GM19395 (cell line): Measurements from ENCODE around the gene CDH22.

Experiments
- ATAC-seq: cut with Tn5 transposase; IDR thresholded peaks from one replicate; pipeline ENCODE4 v1.9.1; 2021; ENCODE audit warnings: mild to moderate bottlenecking, moderate library complexity; ENCODE audit not compliant: unreplicated experiment

CDH22 gene

GRCh38 chr20:46323557-46323956 is 15.3 kb upstream of the CDH22 start:
- ATAC-seq: no peak

DNA sequence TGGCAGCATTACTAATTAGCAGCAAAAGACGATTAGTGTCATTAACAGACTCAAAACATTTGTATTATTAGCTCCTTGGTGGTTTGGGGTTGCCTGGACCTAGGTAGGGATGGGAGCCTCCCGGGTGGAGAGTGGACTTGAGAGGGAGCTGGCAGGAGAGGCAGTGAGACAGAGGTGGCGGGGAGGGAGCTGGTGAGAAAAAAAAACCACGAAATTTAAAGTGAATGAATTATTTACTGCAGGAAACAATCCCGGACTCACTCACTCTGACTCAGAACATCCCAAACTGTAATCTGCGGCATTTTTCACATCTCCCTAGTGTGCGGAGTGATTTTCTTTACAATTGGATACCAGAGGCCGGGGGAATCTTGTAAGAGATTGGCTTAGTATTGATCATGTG is 14.3 kb upstream of the CDH22 start:
- no peak for ATAC-seq

- ATAC-seq: no peak
These were observed 9.4 kb upstream of the CDH22 start for GRCh38 chr20:46317685-46318177.

DNA sequence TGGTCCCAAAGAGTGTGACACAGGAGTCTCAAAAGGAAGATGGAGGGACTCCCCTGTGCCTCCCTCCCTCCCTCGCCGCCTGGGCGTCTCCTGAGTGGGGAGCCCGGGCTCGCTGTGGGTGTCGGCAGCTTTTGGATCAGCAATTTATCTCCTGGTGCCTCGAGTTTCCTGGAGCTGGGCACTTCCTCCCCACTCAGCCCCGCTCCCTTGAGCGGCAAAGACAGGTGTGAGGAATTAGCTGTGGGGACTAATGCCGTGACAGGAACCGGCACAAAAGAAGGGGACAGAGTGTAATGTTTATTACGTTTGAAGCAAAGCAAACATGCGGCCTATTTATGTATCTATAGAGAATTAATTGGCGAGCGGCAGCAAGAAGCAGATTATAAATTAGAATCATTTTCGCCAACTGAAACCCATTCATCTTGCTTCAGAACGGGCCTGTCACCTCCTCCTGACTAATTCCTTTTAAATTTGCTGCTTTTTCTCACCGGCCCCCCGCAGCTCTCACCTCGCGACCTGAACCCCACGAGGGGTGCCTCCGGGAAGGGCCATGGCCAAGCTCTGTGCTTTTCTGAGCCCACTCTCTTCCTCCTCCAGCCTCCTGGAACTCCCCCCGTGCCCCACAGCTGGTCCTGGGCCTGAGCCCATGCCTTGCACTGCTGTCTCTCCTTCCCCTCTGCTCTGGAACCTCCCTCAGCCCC is 8.8 kb upstream of the CDH22 start:
- no peak for ATAC-seq

- ATAC-seq: no peak
These were observed 7.0 kb upstream of the CDH22 start for GRCh38 chr20:46315311-46315710.

DNA sequence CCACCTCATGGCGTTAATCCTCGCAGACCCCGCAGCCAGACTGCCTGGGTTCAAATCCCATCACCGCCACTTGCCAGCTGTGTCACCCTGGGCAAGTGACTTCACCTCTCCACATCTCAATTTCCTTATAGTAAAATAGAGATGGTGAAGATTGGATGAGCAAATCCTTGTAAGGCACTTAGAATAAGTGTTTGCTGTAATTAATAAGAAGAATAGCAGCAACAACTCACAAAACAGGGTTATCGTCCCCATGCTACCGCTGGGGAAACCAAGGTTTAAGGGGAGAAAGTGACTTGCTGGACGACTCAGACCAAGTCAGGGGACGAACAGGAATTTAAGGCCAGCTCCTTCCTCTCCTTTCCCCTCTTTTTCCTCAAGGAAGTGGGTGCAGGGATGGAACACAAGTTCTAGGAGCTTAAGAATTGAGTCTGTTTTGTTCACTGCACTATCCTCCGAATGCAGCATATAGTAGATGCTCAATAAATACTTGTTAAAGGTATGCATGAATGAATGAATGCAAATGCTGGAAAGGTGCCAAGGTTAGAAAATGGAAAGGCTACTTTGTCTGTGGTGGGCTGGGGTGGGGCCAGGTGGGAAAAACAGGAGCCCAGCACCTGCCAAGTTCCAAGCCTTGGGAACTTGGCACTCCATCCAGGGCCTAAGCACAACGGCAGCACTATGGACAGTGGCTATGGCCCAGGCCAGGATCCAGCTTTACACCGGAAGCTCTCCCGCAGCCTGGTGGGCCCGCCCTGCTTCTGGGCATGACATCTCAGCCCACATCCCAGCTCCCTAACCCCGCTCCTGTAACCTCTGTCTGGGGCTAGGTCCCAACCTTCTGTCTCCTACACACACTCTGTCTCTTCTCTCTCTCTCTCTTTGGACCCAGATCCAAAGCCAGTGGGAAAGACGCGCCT is 4.9 kb upstream of the CDH22 start:
- ATAC-seq: no peak

DNA sequence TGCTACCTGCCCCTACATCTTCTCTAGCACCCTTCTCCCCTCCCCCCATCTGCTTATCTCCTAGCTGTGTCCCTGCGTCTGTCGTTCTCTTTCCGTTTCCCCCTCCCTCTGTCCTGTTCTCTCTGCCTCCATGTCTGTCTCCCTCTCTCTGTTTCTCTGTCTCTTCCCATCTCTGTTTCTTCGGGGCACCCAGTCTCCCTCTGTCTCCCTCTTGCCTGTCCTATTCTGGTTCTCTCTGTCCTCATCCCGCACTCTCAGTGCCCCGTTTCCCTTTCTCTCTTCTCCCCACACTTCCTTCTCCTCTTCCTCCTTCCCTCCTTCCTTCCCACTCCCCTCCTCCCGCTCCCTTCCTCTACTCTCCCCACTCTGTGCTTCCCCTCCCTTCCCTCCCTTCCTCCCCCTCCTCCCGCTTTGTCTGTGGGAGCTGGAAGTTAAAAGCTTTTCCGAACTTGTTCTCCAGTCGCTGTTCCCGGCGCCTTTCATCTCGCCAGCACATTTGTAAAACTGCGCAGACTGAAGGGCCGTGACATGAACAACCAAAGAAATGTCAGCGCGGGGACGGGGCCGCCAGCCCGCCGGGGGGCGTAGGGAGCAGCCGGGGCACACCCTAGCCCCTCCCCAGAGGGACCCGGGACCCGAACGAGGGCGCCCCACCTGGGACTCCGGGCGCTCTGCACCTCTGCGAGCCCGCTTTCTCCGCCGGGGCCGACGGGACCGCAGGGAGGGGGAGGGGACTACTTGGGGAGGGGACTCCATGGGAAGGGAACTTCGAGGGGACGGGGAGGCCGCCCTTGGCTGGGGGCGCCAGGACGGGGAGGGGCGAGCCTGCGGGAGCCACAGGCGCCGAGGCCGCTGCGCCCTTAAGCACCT is 4.0 kb upstream of the CDH22 start:
- ATAC-seq: no peak

DNA sequence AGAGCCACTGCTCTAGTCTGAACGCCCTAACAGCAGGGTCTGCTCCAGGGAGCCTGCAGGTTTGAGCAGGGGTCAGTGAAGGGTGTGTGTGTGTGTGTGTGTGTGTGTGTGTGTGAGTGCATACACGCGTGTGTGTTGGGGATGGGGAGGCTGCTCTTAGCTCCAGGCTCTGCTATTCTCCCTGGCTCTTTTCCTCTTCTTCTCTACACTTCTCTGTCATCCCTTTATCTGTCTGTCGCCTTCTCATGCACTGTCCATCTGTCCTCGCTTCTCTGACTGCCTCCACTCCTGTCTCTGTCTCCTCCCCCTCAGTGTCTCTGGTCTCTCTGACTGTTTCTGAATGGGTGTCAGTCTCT is 3.4 kb upstream of the CDH22 start:
- ATAC-seq: no peak

DNA sequence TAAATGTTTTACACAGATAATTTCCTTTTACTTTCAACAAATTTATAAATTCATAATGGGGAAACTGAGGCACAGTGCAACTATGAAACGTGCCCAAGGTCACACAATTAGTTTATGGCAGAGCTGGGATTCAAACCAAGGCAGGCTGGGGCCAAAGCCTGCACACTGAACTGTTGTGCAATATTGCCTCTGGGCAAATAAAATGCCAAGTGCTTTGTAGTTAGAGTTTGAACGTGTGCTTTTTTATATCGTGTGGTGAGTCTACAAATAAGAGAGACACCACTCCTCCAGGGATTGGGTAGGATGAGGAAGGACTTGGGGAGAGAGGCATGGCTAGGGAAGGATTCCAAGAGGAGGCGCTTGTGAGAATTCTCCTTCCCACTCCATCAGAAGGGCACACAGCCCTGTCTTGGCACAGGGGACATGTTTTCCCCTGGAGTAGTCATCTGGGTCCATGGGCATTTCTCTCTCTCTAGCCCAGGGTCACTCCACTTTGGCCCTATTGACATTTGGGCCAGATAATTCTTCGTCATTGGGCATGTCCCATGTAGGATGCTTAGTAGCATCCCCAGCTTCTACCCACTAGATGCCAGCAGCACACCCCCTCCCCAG is 2.8 kb upstream of the CDH22 start:
- ATAC-seq: no peak

DNA sequence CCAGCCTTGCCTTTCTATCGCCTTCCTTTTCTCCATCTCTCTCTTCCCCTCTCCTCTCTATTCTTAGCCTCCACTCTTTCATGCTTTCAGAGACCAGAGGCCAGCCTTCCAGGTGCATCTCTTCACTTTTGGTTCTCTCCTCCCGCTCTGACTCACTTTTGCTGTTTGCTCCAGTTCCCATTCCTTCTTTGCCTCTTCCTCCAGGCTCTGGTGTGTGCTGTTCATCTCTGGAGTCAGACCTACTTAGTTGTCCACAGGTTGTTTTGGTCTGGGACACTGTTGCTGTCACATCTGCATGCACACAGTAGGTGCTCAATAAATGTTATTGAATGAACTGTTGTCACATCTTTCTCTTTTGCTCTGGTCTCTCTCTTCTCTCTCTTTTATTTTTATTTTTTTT is 1.6 kb upstream of the CDH22 start:
- no peak for ATAC-seq

DNA sequence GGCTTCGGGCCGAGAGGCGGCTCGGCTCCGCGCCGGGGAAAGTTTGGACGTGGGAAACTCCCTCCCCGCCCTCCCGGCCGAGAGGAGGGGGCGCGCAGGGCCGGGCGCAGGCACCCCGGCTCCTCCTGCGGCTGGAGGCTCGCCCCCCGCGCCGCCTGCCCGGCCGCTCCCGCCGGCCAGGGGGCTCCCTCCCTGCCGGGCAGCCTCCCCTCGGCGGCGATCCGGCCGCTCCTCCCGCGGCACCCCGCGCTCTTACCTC is 370 bp downstream of the CDH22 start:
- no peak for ATAC-seq

DNA sequence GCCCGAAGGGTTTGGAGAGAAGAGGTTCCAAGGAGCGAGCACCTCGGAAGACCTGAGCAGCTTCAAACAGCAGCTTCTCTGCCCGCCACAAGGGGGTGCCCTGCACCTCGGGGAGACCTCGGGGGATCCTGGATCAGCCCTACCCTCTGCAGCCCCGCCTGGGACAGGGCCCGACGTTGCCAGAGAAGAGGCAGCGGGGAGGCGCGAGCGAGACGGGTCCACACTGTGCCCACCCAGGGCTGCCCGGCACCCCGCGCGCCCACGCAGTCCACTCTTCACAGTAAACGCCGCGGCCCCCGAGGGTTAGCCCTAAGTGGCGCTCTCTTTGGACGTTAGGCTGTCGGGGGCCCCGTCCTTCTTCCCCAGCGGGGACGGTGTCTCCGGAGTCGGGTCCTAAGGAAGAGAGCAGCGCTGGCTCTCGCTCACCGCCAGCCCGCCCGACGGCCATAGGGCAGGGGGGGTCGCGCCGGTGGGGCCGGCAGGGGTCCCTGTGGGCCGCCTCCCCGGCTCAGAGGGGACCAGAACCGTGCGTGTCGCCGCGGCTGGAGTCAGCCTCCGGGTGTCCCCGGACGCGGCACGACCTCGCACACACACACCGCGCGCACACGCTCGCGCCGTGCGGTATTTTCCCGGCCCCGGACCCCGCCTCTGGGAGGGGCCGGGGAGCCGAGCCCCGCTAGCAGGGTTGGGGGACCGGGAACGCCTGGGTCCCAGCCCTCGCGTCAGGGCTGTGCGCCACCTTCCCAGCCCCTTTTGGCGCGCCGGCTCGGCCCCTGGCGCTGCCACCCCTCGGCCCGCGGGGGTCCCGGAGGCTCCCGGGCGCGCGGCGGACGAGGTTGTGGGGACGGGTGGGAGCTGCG is 929 bp downstream of the CDH22 start:
- ATAC-seq: no peak

- no peak for ATAC-seq
These were observed 1.6 kb downstream of the CDH22 start for GRCh38 chr20:46306743-46307138.

GRCh38 chr20:46305973-46306360 is 2.3 kb downstream of the CDH22 start:
- no peak for ATAC-seq

DNA sequence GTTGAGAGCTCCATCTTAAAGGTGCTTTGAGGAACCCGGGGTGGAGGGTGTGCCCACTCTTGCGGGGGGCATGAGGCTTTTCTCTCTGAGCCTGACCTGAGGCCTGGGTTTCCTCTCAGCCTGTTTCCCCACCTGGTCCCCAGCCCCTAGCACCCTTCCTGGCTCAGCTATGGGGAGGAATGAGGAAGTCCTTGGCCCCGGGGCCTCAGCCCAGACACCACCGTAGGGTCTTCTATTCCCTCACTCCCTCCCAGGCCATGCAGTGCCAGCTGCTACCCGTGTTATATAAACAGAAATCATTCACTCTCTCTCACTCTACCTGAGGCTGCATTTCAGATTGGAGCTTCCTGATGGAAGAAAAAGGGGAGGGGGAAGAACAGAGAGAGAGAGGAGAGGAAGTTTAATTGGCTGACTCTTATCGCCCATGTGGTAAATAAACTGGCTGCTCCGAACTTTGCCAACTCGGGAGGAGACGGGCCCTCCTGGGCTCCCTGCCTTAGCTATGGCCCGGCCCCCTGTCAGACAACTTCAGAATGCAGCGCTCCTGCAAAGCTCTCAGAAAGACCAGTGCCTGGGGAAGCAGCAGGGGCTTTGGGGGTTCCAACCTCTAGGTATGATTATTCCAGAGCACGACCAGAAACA is 2.8 kb downstream of the CDH22 start:
- ATAC-seq: no peak

- ATAC-seq: no peak
These were observed 3.4 kb downstream of the CDH22 start for GRCh38 chr20:46304852-46305251.

DNA sequence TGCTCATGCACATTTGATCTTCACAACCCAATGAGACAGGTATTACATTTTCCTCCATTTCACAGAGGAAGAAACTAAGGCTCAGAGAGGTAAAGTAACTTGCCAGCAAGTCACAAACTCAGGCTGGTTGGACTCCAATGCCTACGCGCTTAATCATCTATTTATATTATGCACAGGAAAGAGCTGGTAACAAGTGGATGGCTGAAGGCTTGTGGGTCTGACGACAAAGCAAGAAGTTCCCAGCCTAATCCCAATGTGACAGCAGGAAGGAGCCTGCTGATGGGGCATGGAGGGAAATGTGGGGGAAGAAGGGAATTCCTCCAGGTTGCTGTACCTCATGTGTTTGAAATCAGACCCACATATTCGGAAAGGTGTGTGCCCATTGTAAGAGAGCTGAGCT is 3.9 kb downstream of the CDH22 start:
- ATAC-seq: no peak

DNA sequence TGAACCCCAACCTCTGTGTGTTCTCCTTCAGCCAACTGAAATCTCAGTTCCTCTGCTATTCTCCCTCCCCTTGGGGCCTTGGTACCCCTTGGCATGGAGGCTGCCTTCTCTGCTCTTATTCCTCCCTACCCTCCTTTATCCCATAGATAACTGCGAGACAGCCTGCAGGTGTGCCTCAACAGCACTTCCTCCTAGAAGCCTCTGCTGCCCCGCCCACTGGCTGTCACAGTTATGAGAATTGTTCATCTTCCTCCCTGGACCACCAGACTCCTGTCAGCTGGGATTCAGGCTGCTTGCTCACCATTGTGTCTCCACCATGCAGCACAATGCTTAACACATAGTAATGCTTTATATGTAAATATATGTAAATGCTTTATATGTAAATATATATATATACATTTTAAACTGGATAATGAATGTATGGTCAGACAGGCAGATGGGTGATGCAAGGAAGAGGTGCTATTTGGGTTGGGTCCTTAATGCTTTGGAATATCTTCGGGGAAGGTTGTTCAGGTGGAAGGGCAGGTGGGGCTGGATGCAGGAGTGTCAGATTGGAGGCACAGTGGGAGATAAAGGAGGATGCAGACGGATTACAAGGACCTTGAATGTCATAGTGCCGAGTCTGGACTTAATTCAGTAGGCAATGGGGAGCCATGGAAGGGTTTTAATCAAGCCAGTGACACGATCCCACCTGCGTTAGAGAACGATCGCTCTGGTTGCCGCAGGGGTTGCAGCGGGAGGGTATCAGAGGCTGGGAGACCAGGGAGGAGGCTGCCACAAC is 4.9 kb downstream of the CDH22 start:
- ATAC-seq: no peak

- no peak for ATAC-seq
These were observed 6.2 kb downstream of the CDH22 start for GRCh38 chr20:46302106-46302505.
